Neuronal stem cell (in vitro differentiated cells): Measurements from ENCODE around the gene TLCD3B.
"Not testable (repeated sequence)": the region's sequence is repeated elsewhere in the genome, so short reads cannot be mapped to it uniquely, and the experiment has no call there.

Source experiments
- DNase-seq: peaks from one replicate; pipeline ENCODE4 v3.0.0-alpha.2; 2013; ENCODE audit warnings: low spot score
- H2AFZ ChIP-seq: one replicate; pipeline ENCODE4 v1.6.1; 2013; ENCODE audit warnings: mild to moderate bottlenecking, low read length, inconsistent platforms
- H2AK5ac ChIP-seq: 2 replicates; pipeline ENCODE4 v1.6.1; 2013; ENCODE audit warnings: low read depth, mild to moderate bottlenecking, inconsistent platforms, low read length, moderate library complexity, mixed read lengths
- H2BK120ac ChIP-seq: 2 replicates; pipeline ENCODE4 v1.6.1; 2013; ENCODE audit warnings: low read depth, mild to moderate bottlenecking, inconsistent platforms, low read length, moderate library complexity, mixed read lengths
- H2BK12ac ChIP-seq: one replicate; pipeline ENCODE4 v1.6.1; 2013; ENCODE audit warnings: low read length, inconsistent platforms
- H2BK15ac ChIP-seq: 2 replicates; pipeline ENCODE4 v1.6.1; 2013; ENCODE audit warnings: mild to moderate bottlenecking, low read length, inconsistent platforms, mixed read lengths
- H2BK5ac ChIP-seq: one replicate; pipeline ENCODE4 v1.6.1; 2013; ENCODE audit warnings: inconsistent platforms, mild to moderate bottlenecking, low read length, moderate library complexity
- H3K14ac ChIP-seq: one replicate; pipeline ENCODE4 v1.6.1; 2013; ENCODE audit warnings: low read length, inconsistent platforms
- H3K18ac ChIP-seq: 2 replicates; pipeline ENCODE4 v1.6.1; 2013; ENCODE audit warnings: low read length, inconsistent platforms
- H3K23ac ChIP-seq: 2 replicates; pipeline ENCODE4 v1.6.1; 2013; ENCODE audit warnings: low read depth, mild to moderate bottlenecking, mixed read lengths, low read length, inconsistent platforms; ENCODE audit not compliant: poor library complexity
- H3K27ac ChIP-seq: replicated peaks from 3 replicates; pipeline ENCODE4 v1.5.1; 2013; ENCODE audit warnings: low read length, inconsistent platforms
- H3K27me3 ChIP-seq, 3 experiments: 2 replicates each; pipeline ENCODE4 v1.6.1; 2013; ENCODE audit warnings: low read length in 3 of 3, mild to moderate bottlenecking in 2 of 3, inconsistent platforms in 1 of 3, low read depth in 1 of 3, mixed read lengths in 1 of 3, moderate library complexity in 1 of 3; ENCODE audit not compliant: control insufficient read depth in 3 of 3, insufficient read depth in 3 of 3
- H3K36me3 ChIP-seq, 2 donors: replicated peaks in 1 of 2; 2 replicates each; pipeline ENCODE4 v1.6.1; 2013; ENCODE audit warnings: low read length in 2 of 2; ENCODE audit not compliant: control insufficient read depth in 2 of 2, insufficient read depth in 2 of 2
- H3K4ac ChIP-seq: 2 replicates; pipeline ENCODE4 v1.6.1; 2013; ENCODE audit warnings: inconsistent platforms, mild to moderate bottlenecking, low read length, moderate library complexity
- H3K4me1 ChIP-seq, 2 donors: 1 replicate in 1 of 2; 2 replicates in 1 of 2; pipeline ENCODE4 v1.6.1; 2013; ENCODE audit warnings: low read length in 2 of 2, low read depth in 1 of 2; ENCODE audit not compliant: control insufficient read depth in 2 of 2, insufficient read depth in 1 of 2
- H3K4me2 ChIP-seq: one replicate; pipeline ENCODE4 v1.6.1; 2013; ENCODE audit warnings: mild to moderate bottlenecking, low read length, inconsistent platforms; ENCODE audit not compliant: insufficient read depth, poor library complexity, severe bottlenecking
- H3K4me3 ChIP-seq, 2 donors: 2 replicates each; pipeline ENCODE4 v1.5.1; 2013; ENCODE audit warnings: low read length in 2 of 2, mild to moderate bottlenecking in 2 of 2, inconsistent platforms in 1 of 2, moderate library complexity in 1 of 2
- H3K79me1 ChIP-seq: one replicate; pipeline ENCODE4 v1.6.1; 2013; ENCODE audit warnings: low read depth, mild to moderate bottlenecking, inconsistent platforms, low read length, moderate library complexity
- H3K9ac ChIP-seq: one replicate; pipeline ENCODE4 v1.6.1; 2013; ENCODE audit warnings: mild to moderate bottlenecking, low read depth, low read length, inconsistent platforms; ENCODE audit not compliant: poor library complexity
- H3K9me3 ChIP-seq, 2 donors: replicated peaks in 1 of 2; 2 replicates each; pipeline versions ENCODE3 to v1.6.1; 2013; ENCODE audit warnings: low read length in 2 of 2, mild to moderate bottlenecking in 2 of 2, inconsistent platforms in 1 of 2, low read depth in 1 of 2, mixed read lengths in 1 of 2, moderate library complexity in 1 of 2; ENCODE audit not compliant: control insufficient read depth in 2 of 2, insufficient read depth in 1 of 2
- H4K8ac ChIP-seq: one replicate; pipeline ENCODE4 v1.6.1; 2013; ENCODE audit warnings: low read depth, mild to moderate bottlenecking, inconsistent platforms, low read length, moderate library complexity
- H4K91ac ChIP-seq: one replicate; pipeline ENCODE4 v1.6.1; 2013; ENCODE audit warnings: low read length, low read depth, mild to moderate bottlenecking, inconsistent platforms; ENCODE audit not compliant: poor library complexity
- WGBS, 2 donors: extraction: QIAGEN DNeasy Blood & Tissue Kit; methylation state at CpG; one replicate each; pipeline ENCODE4 v1.1.7; 2013; ENCODE audit warnings: missing lambda C conversion rate in 2 of 2, mixed read lengths in 1 of 2; ENCODE audit not compliant: insufficient read length in 2 of 2, insufficient replicate concordance in 1 of 2; ENCODE audit errors: extremely low coverage in 2 of 2; 5-methylcytosine and 5-hydroxymethylcytosine counted together

The TLCD3B gene

DNA sequence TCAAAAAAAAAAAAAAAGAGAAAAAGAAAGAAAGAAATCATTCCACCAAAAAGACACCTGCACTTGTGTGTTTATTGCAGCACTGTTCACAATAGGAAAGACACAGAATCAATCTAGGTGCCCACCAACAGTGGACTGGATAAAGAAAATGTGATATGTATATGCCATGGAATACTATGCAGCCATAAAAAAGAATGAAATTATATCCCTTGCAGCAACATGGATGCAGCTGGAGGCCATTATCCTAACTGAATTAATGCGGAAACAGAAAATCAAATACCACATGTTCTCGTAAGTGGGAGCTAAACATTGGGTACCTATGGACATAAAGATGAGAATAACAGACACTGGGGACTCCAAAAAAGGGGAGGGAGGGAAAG is 13.8 kb downstream of the TLCD3B start:
- H3K27me3 ChIP-seq: peaks cover 0 to 4% (median under 1%) of the 10 kb centered on the region in 3 experiments
- no peak overlapping the region for H2BK5ac ChIP-seq
- no peak for DNase-seq
- H4K8ac ChIP-seq: no peak overlapping the region
- no peaks in the 10 kb centered on the region for H3K36me3 ChIP-seq
- H2AK5ac ChIP-seq: no peak overlapping the region
- H3K4ac ChIP-seq: no peak overlapping the region
- H3K23ac ChIP-seq: no peak overlapping the region
- no peak overlapping the region for H3K4me3 ChIP-seq
- no peak overlapping the region for H2AFZ ChIP-seq
- H3K9ac ChIP-seq: no peak overlapping the region
- H3K14ac ChIP-seq: no peak overlapping the region
- no peak overlapping the region for H3K18ac ChIP-seq
- no peak overlapping the region for H3K4me2 ChIP-seq
- no peaks in the 10 kb centered on the region for H3K9me3 ChIP-seq
- H3K4me1 ChIP-seq: peaks cover 0 to 4% of the 10 kb centered on the region in 2 donors
- H4K91ac ChIP-seq: no peak overlapping the region
- WGBS, 2 donors: no CpG with 5 or more reads among the region's 2 CpGs
- no peak overlapping the region for H2BK12ac ChIP-seq
- H2BK120ac ChIP-seq: no peak overlapping the region
- no peak overlapping the region for H2BK15ac ChIP-seq
- H3K27ac ChIP-seq: no peak overlapping the region
- H3K79me1 ChIP-seq: peaks cover 4% of the 10 kb centered on the region

DNA sequence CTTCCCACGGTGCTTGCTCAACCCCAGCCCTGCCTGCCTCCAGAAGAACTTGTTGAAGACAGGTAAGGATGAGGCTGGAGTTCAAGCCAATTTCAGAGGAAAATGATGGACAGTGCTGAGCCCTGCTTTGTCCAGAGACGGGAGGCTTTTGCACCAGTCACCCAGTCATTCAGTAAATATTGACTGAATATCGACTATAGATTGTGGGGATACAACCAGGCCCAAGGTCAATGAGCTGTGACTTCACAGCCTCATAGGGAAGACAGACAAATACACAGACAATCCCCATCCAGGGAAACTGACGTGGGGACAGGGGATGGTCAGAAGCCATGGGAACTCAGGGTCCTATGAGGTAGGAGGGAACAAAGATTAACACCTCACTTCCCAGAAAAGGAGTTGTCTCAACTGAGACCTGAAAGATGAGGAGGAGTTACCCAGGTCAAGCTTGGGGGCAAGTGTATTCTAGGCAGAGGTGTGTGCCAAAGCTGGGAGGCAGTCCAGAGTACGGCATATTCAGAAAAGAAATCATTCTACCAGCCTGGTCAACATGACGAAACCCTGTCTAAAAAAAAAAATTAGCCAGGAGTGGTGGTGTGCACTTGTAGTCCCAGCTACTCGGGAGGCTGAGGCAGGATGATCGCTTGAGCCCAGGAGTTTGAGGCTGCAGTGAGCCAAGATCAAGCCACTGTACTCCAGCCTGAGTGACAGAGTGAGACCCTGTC is 14.4 kb downstream of the TLCD3B start:
- Histone ChIP-seq H3K14ac (no peak overlapping the region), H2BK15ac (no peak overlapping the region), H4K8ac (no peak overlapping the region), H3K27ac (no peak overlapping the region), H3K4me1 (peaks cover 4% of the 10 kb centered on the region in 2 donors), H3K23ac (no peak overlapping the region), H3K9ac (no peak overlapping the region), H4K91ac (no peak overlapping the region), H3K9me3 (no peaks in the 10 kb centered on the region), H3K4me2 (no peak overlapping the region), H3K4me3 (no peak overlapping the region), H2BK5ac (no peak overlapping the region), H2AFZ (no peak overlapping the region), H3K27me3 (peaks cover 0 to 10% (median 4%) of the 10 kb centered on the region in 3 experiments), H3K18ac (no peak overlapping the region), H3K4ac (no peak overlapping the region), H2BK12ac (no peak overlapping the region), H2AK5ac (no peak overlapping the region), H3K79me1 (peaks cover 3% of the 10 kb centered on the region), H2BK120ac (no peak overlapping the region), H3K36me3 (no peaks in the 10 kb centered on the region)
- no CpG with 5 or more reads among the region's 8 CpGs for WGBS, 2 donors
- DNase-seq: no peak

DNA sequence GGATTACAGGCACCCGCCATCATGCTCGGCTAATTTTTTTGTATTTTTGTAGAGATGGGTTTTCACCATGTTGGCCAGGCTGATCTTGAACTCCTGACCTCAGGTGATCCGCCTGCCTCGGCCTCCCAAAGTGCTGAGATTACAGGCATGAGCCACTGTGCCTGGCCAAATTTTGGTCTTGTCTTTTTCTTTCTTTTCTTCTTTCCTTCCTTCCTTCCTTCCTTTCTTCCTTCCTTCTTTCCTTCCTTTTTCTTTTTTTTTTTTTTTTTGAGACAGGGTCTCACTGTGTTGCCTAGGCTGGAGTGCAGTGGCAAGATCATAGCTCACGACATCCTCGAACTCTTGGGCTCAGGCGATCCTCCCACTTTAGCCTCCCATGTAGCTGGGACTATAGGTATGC is 15.6 kb downstream of the TLCD3B start:
- H3K4me2 ChIP-seq, H3K4me3 ChIP-seq, H3K27ac ChIP-seq, H3K79me1 ChIP-seq, H2AFZ ChIP-seq, H2BK12ac ChIP-seq, H4K91ac ChIP-seq, H3K4me1 ChIP-seq, H3K36me3 ChIP-seq, H3K14ac ChIP-seq, H3K23ac ChIP-seq, H3K9me3 ChIP-seq, DNase-seq, H2AK5ac ChIP-seq, H2BK120ac ChIP-seq, H3K18ac ChIP-seq, H3K9ac ChIP-seq, H2BK5ac ChIP-seq, H3K4ac ChIP-seq, H4K8ac ChIP-seq, H2BK15ac ChIP-seq: not testable (repeated sequence)
- no CpG with 5 or more reads among the region's 7 CpGs for WGBS, 2 donors
- peaks cover 0 to 14% (median 12%) of the 10 kb centered on the region in 3 experiments for H3K27me3 ChIP-seq

DNA sequence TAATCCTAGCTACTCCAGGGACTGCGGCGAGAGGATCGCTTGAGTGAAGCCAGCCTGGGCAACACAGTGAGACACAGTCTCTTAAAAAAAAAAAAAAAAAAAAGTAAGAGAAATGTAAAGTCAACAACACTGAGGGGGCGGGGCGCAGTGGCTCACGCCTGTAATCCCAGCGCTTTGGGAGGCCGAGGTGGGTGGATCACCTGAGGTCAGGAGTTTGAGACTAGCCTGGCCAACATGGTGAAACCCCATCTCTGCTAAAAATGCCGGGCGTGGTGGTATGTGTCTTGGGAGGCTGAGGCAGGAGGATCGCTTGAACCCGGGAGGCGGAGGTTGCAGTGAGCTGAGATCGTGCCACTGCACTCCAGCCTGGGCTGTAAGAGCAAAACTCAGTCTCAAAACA is 18.5 kb downstream of the TLCD3B start:
- not testable (repeated sequence) for H3K4ac ChIP-seq, H3K79me1 ChIP-seq, H2BK5ac ChIP-seq, H3K14ac ChIP-seq, H3K23ac ChIP-seq, DNase-seq, H2BK15ac ChIP-seq, H2AFZ ChIP-seq, H3K4me2 ChIP-seq, H4K8ac ChIP-seq, H3K9ac ChIP-seq, H2AK5ac ChIP-seq, H2BK120ac ChIP-seq, H3K4me3 ChIP-seq, H3K18ac ChIP-seq, H3K36me3 ChIP-seq, H4K91ac ChIP-seq, H3K9me3 ChIP-seq, H3K27ac ChIP-seq, H2BK12ac ChIP-seq
- Histone ChIP-seq H3K4me1 (peaks cover 12 to 14% of the 10 kb centered on the region in 2 donors), H3K27me3 (peaks cover 0 to 17% (median 15%) of the 10 kb centered on the region in 3 experiments)
- WGBS, 2 donors: no CpG with 5 or more reads among the region's 14 CpGs
